Spinal cord (tissue), 10 donors: ENCODE results near the gene LRRK2. TPM values are rescaled to one million over a fixed set of nuclear protein-coding genes. Genes with fewer than 3 reads are reported as not detected.
A peak's percentile ranks its signal among the peaks of the same experiment; 100 is the strongest.

Experiments used
- DNase-seq, 6 donors: peaks; one replicate each; pipeline versions ENCODE4 v3.0.0 to v3.0.0-alpha.2; 2013 to 2015; ENCODE audit warnings: low spot score in 6 of 6, low read depth in 4 of 6
- H3K27ac ChIP-seq: one replicate; pipeline ENCODE4 v1.5.1; 2013; ENCODE audit warnings: low read depth, low read length, control low read depth
- H3K27me3 ChIP-seq: one replicate; pipeline ENCODE4 v1.6.1; 2013; ENCODE audit warnings: low read length; ENCODE audit not compliant: control insufficient read depth, insufficient read depth
- H3K36me3 ChIP-seq: one replicate; pipeline ENCODE4 v1.6.1; 2013; ENCODE audit warnings: low read length; ENCODE audit not compliant: control insufficient read depth, insufficient read depth
- H3K4me1 ChIP-seq: one replicate; pipeline ENCODE4 v1.6.1; 2013; ENCODE audit warnings: low read length; ENCODE audit not compliant: control insufficient read depth, insufficient read depth
- H3K4me3 ChIP-seq: one replicate; pipeline ENCODE4 v1.5.1; 2013; ENCODE audit warnings: low read depth, low read length, control low read depth
- H3K9me3 ChIP-seq: one replicate; pipeline ENCODE4 v1.6.1; 2013; ENCODE audit warnings: low read length; ENCODE audit not compliant: control insufficient read depth, insufficient read depth
- WGBS: methylation state at CpG from one replicate; pipeline ENCODE4 v1.1.5; 2013; ENCODE audit warnings: missing lambda C conversion rate; ENCODE audit not compliant: insufficient coverage; 5-methylcytosine and 5-hydroxymethylcytosine counted together
- polyA plus RNA-seq, 2 donors: library from polyadenylated mRNA; unstranded; fragments of 120-200 nt; gene quantifications; one replicate each; pipeline ENCODE4 v1.2.1, GENCODE V29; 2013; ENCODE audit not compliant: insufficient read length in 2 of 2
- total RNA-seq, 2 donors: library from RNA; depleted of rRNA in 1 of 2; stranded (reverse); fragments of 120-200 nt in 1 of 2; fragments of >200 nt in 1 of 2; gene quantifications; one replicate each; pipeline versions ENCODE4 v1.2.3 to v1.2.4, GENCODE V29; 2013 to 2014
- donor health status: healthy.

The LRRK2 gene
- total and polyA plus RNA-seq, 4 donors, result 18.6 to 43.5 (median 28.2) TPM

GRCh38 chr12:40330180-40330579 lies 105.4 kb downstream of the LRRK2 start:
- Histone ChIP-seq H3K27ac (no peak overlapping the region), H3K4me1 (no peaks in the 10 kb centered on the region), H3K4me3 (no peak overlapping the region), H3K36me3 (no peaks in the 10 kb centered on the region), H3K9me3 (peaks cover 6% of the 10 kb centered on the region), H3K27me3 (no peaks in the 10 kb centered on the region)
- DNase-seq, result no peak
- no CpG with 5 or more reads among the region's 1 CpG for WGBS

- Histone ChIP-seq H3K36me3 (no peaks in the 10 kb centered on the region), H3K4me3 (no peak overlapping the region), H3K27me3 (no peaks in the 10 kb centered on the region), H3K4me1 (no peaks in the 10 kb centered on the region), H3K9me3 (peaks cover 6% of the 10 kb centered on the region), H3K27ac (no peak overlapping the region)
- WGBS, result no CpG with 5 or more reads among the region's 1 CpG
- DNase-seq, result no peak
Measured at GRCh38 chr12:40331886-40332285, 107.1 kb downstream of the LRRK2 start.

- WGBS, result no CpG with 5 or more reads among the region's 2 CpGs
- H3K4me3 ChIP-seq, result no peak overlapping the region
- H3K36me3 ChIP-seq, result no peaks in the 10 kb centered on the region
- no peak for DNase-seq
- H3K27me3 ChIP-seq, result no peaks in the 10 kb centered on the region
- H3K4me1 ChIP-seq, result no peaks in the 10 kb centered on the region
- H3K9me3 ChIP-seq, result peaks cover 3% of the 10 kb centered on the region
- H3K27ac ChIP-seq, result no peak overlapping the region
Measured at GRCh38 chr12:40335991-40336390, 111.2 kb downstream of the LRRK2 start.

GRCh38 chr12:40336573-40337199 lies 111.9 kb downstream of the LRRK2 start:
- WGBS, result no CpG with 5 or more reads among the region's 1 CpG
- Histone ChIP-seq H3K4me1 (no peaks in the 10 kb centered on the region), H3K36me3 (no peaks in the 10 kb centered on the region), H3K9me3 (no peaks in the 10 kb centered on the region), H3K27ac (no peak overlapping the region), H3K27me3 (no peaks in the 10 kb centered on the region), H3K4me3 (no peak overlapping the region)
- peak in 2 of 6 donors; percentile 41 to 67 for DNase-seq

GRCh38 chr12:40338071-40338470 lies 113.3 kb downstream of the LRRK2 start:
- Histone ChIP-seq H3K27me3 (no peaks in the 10 kb centered on the region), H3K27ac (no peak overlapping the region), H3K4me3 (no peak overlapping the region), H3K36me3 (no peaks in the 10 kb centered on the region), H3K9me3 (no peaks in the 10 kb centered on the region), H3K4me1 (no peaks in the 10 kb centered on the region)
- no CpG with 5 or more reads among the region's 1 CpG for WGBS
- DNase-seq, result no peak

- H3K9me3 ChIP-seq, result no peaks in the 10 kb centered on the region
- no peaks in the 10 kb centered on the region for H3K36me3 ChIP-seq
- H3K27me3 ChIP-seq, result no peaks in the 10 kb centered on the region
- no peak for DNase-seq
- H3K27ac ChIP-seq, result no peak overlapping the region
- H3K4me3 ChIP-seq, result no peak overlapping the region
- no peaks in the 10 kb centered on the region for H3K4me1 ChIP-seq
Measured at GRCh38 chr12:40338621-40339020, 113.8 kb downstream of the LRRK2 start.

GRCh38 chr12:40342010-40342409 lies 117.2 kb downstream of the LRRK2 start:
- H3K36me3 ChIP-seq, result no peaks in the 10 kb centered on the region
- no peak for DNase-seq
- no peaks in the 10 kb centered on the region for H3K4me1 ChIP-seq
- H3K9me3 ChIP-seq, result no peaks in the 10 kb centered on the region
- WGBS, result 93% methylated on average over 2 of the region's 2 CpGs
- no peak overlapping the region for H3K27ac ChIP-seq
- H3K27me3 ChIP-seq, result no peaks in the 10 kb centered on the region
- H3K4me3 ChIP-seq, result no peak overlapping the region

GRCh38 chr12:40343124-40343523 lies 118.3 kb downstream of the LRRK2 start:
- H3K9me3 ChIP-seq, result no peaks in the 10 kb centered on the region
- 100% methylated on average over 1 of the region's 4 CpGs for WGBS
- H3K27me3 ChIP-seq, result no peaks in the 10 kb centered on the region
- H3K36me3 ChIP-seq, result no peaks in the 10 kb centered on the region
- no peak overlapping the region for H3K4me3 ChIP-seq
- DNase-seq, result no peak
- no peak overlapping the region for H3K27ac ChIP-seq
- no peaks in the 10 kb centered on the region for H3K4me1 ChIP-seq

GRCh38 chr12:40344312-40344711 lies 119.5 kb downstream of the LRRK2 start:
- no peak for DNase-seq

GRCh38 chr12:40351976-40352375 lies 127.2 kb downstream of the LRRK2 start:
- no peaks in the 10 kb centered on the region for H3K36me3 ChIP-seq
- no CpG with 5 or more reads among the region's 1 CpG for WGBS
- no peak overlapping the region for H3K27ac ChIP-seq
- H3K9me3 ChIP-seq, result no peaks in the 10 kb centered on the region
- no peak overlapping the region for H3K4me3 ChIP-seq
- H3K27me3 ChIP-seq, result no peaks in the 10 kb centered on the region
- no peak for DNase-seq
- no peaks in the 10 kb centered on the region for H3K4me1 ChIP-seq

More at GRCh38 chr12:40344312-40344711, 119.5 kb downstream of the LRRK2 start:
- H3K27me3 ChIP-seq, result no peaks in the 10 kb centered on the region
- no peak overlapping the region for H3K4me3 ChIP-seq
- no peak overlapping the region for H3K27ac ChIP-seq
- no peaks in the 10 kb centered on the region for H3K4me1 ChIP-seq
- no peaks in the 10 kb centered on the region for H3K9me3 ChIP-seq
- WGBS, result no CpG with 5 or more reads among the region's 1 CpG
- H3K36me3 ChIP-seq, result no peaks in the 10 kb centered on the region
